Hepatocyte (in vitro differentiated cells): ENCODE results near the gene PLA2G2A.

Experiments
- CTCF ChIP-seq: fragments of 200-600 bp; sonication (generic); IDR thresholded peaks from 2 replicates; pipeline ENCODE4 v1.5.1; 2016; ENCODE audit warnings: antibody characterized with exemption, mild to moderate bottlenecking; ENCODE audit not compliant: poor library complexity
- EZH2 ChIP-seq: fragments of 200-600 bp; sonication (generic); IDR thresholded peaks from 2 replicates; pipeline ENCODE4 v1.6.1; 2016; ENCODE audit warnings: antibody characterized with exemption, mild to moderate bottlenecking, borderline replicate concordance
- EZH2phosphoT487 ChIP-seq: fragments of 200-600 bp; sonication (generic); IDR thresholded peaks from one replicate; pipeline ENCODE4 v1.6.1; 2018; ENCODE audit warnings: antibody characterized with exemption, mild to moderate bottlenecking, low read depth, moderate library complexity; ENCODE audit not compliant: unreplicated experiment, severe bottlenecking

- no peak for TF ChIP-seq CTCF
- no peak for TF ChIP-seq EZH2
- TF ChIP-seq EZH2phosphoT487: no peak
Measured at GRCh38 chr1:19955534-19956170, 23.8 kb downstream of the PLA2G2A start.
